Left renal cortex interstitium (tissue), 4 donors: ENCODE measurements around the gene HBEGF. TPM values are rescaled to one million over a fixed set of nuclear protein-coding genes. Genes with fewer than 3 reads are reported as not detected.

Source experiments
- DNase-seq, 4 donors: peaks; one replicate each; pipeline ENCODE4 v3.0.0-alpha.2; 2013; ENCODE audit warnings: low read depth in 4 of 4, low spot score in 2 of 4, missing footprints in 1 of 4
- polyA plus RNA-seq, 4 donors: library from polyadenylated mRNA; unstranded; fragments of 120-200 nt; gene quantifications; one replicate each; pipeline ENCODE4 v1.2.1, GENCODE V29; 2013; ENCODE audit not compliant: insufficient read length in 4 of 4

The HBEGF gene
- polyA plus RNA-seq, 4 donors = 9.3 to 11.1 (median 10.2) TPM

GRCh38 chr5:140309706-140310249 is 36.6 kb downstream of the HBEGF start:
- no peak for DNase-seq

GRCh38 chr5:140305471-140305870 is 40.9 kb downstream of the HBEGF start:
- no peak for DNase-seq

- DNase-seq = no peak
Measured at GRCh38 chr5:140303966-140304365, 42.4 kb downstream of the HBEGF start.

- peak; percentile 88 to 94 (median 90) for DNase-seq
Measured at GRCh38 chr5:140302786-140303639, 43.4 kb downstream of the HBEGF start, which contains the start of gene PFDN1. PFDN1 (minus strand) TSS chr5:140303101; CDS start chr5:140303073, 28 bp downstream.

- no peak for DNase-seq
Measured at GRCh38 chr5:140301136-140301535, 45.3 kb downstream of the HBEGF start.

- DNase-seq = no peak
Measured at GRCh38 chr5:140299056-140299455, 47.3 kb downstream of the HBEGF start.

- DNase-seq = no peak
Measured at GRCh38 chr5:140298183-140298601, 48.2 kb downstream of the HBEGF start.

GRCh38 chr5:140297283-140297682 is 49.1 kb downstream of the HBEGF start:
- no peak for DNase-seq

- no peak for DNase-seq
Measured at GRCh38 chr5:140296289-140296688, 50.1 kb downstream of the HBEGF start.

- DNase-seq = peak in 3 of 4 donors; percentile 13 to 49 (median 39)
Measured at GRCh38 chr5:140295414-140295813, 51.0 kb downstream of the HBEGF start.

GRCh38 chr5:140294753-140295152 is 51.6 kb downstream of the HBEGF start:
- no peak for DNase-seq

GRCh38 chr5:140293849-140294100 is 52.6 kb downstream of the HBEGF start:
- DNase-seq = no peak

GRCh38 chr5:140293091-140293848 is 53.1 kb downstream of the HBEGF start:
- DNase-seq = no peak

- no peak for DNase-seq
Measured at GRCh38 chr5:140292212-140293036, 54.0 kb downstream of the HBEGF start.

- DNase-seq = no peak
Measured at GRCh38 chr5:140287801-140288521, 58.4 kb downstream of the HBEGF start.

GRCh38 chr5:140286424-140286823 is 60.0 kb downstream of the HBEGF start:
- DNase-seq = no peak

- no peak for DNase-seq
Measured at GRCh38 chr5:140284013-140284412, 62.4 kb downstream of the HBEGF start.
